Fibroblast of lung (primary cell): ENCODE measurements around the gene VPS13C. TPM values are rescaled to one million over a fixed set of nuclear protein-coding genes. Genes with fewer than 3 reads are reported as not detected.
"Not testable (repeated sequence)": the region's sequence is repeated elsewhere in the genome, so short reads cannot be mapped to it uniquely, and the experiment has no call there.

Experiments
- DNase-seq, 2 donors: peaks; one replicate each; pipeline versions ENCODE4 v3.0.0 to v3.0.0-alpha.2; 2010; ENCODE audit warnings: low read depth in 2 of 2
- H2AFZ ChIP-seq: 2 replicates; pipeline ENCODE4 v1.5.1; 2012; ENCODE audit warnings: low read length, control low read depth, inconsistent platforms
- H3K27ac ChIP-seq: 2 replicates; pipeline ENCODE4 v1.5.1; 2011; ENCODE audit warnings: low read length, control low read depth; ENCODE audit not compliant: insufficient read depth
- H3K27me3 ChIP-seq: 2 replicates; pipeline ENCODE4 v1.5.1; 2011; ENCODE audit warnings: mild to moderate bottlenecking, low read length; ENCODE audit not compliant: control insufficient read depth, insufficient read depth
- H3K36me3 ChIP-seq: 2 replicates; pipeline ENCODE4 v1.5.1; 2011; ENCODE audit warnings: low read length; ENCODE audit not compliant: control insufficient read depth, insufficient read depth
- H3K4me1 ChIP-seq: 2 replicates; pipeline ENCODE4 v1.5.1; 2011; ENCODE audit warnings: low read length; ENCODE audit not compliant: control insufficient read depth, insufficient read depth; ENCODE audit errors: extremely low read depth
- H3K4me2 ChIP-seq: 2 replicates; pipeline ENCODE4 v1.5.1; 2011; ENCODE audit warnings: low read length, control low read depth; ENCODE audit not compliant: insufficient read depth; ENCODE audit errors: extremely low read depth
- H3K4me3 ChIP-seq, 4 experiments: fragments of 200-600 bp in 1 of 4; sonication (generic) in 1 of 4; replicated peaks in 1 of 4; 2 replicates each; pipeline ENCODE4 v1.5.1; 2011 to 2016; ENCODE audit warnings: low read length in 4 of 4, low read depth in 3 of 4, mild to moderate bottlenecking in 3 of 4, control low read depth in 2 of 4, inconsistent platforms in 1 of 4, mixed read lengths in 1 of 4; ENCODE audit not compliant: insufficient read depth in 1 of 4; ENCODE audit errors: control extremely low read depth in 1 of 4
- H3K79me2 ChIP-seq: 2 replicates; pipeline ENCODE4 v1.5.1; 2012; ENCODE audit warnings: mild to moderate bottlenecking, low read length, inconsistent platforms; ENCODE audit not compliant: control insufficient read depth, insufficient read depth
- H3K9ac ChIP-seq: 2 replicates; pipeline ENCODE4 v1.5.1; 2011; ENCODE audit warnings: mild to moderate bottlenecking, low read length, control low read depth; ENCODE audit not compliant: insufficient read depth
- H3K9me3 ChIP-seq: 2 replicates; pipeline ENCODE4 v1.5.1; 2012; ENCODE audit warnings: low read depth, low read length; ENCODE audit not compliant: control insufficient read depth, insufficient read depth
- H4K20me1 ChIP-seq: 2 replicates; pipeline ENCODE4 v1.5.1; 2011; ENCODE audit warnings: low read length; ENCODE audit not compliant: control insufficient read depth, insufficient read depth; ENCODE audit errors: extremely low read depth
- EZH2 ChIP-seq: IDR thresholded peaks from 2 replicates; pipeline ENCODE4 v1.5.1; 2012; ENCODE audit warnings: low read length, control low read depth, mild to moderate bottlenecking; ENCODE audit errors: missing control alignments
- polyA plus RNA-seq, 2 donors: library from polyadenylated mRNA; depleted of rRNA in 1 of 2; stranded (reverse) in 1 of 2; unstranded in 1 of 2; fragments of >200 nt; gene quantifications; 2 replicates each; pipeline ENCODE4 v1.2.1, GENCODE V29; 2011 to 2012; ENCODE audit warnings: missing spikeins in 1 of 2
- total RNA-seq: library from RNA; depleted of rRNA; stranded (reverse); fragments of >200 nt; gene quantifications from 2 replicates; pipeline ENCODE4 v1.2.1, GENCODE V29; 2014
- TF ChIP-seq, protein P1 (sequence below), 2 donors: IDR thresholded peaks in 1 of 2; conservative IDR thresholded peaks in 1 of 2; 1 replicate in 1 of 2; 2 replicates in 1 of 2; pipeline ENCODE4 v1.5.1; 2011 to 2012; ENCODE audit warnings: low read length in 2 of 2, control low read depth in 1 of 2, inconsistent platforms in 1 of 2, low read depth in 1 of 2, mild to moderate bottlenecking in 1 of 2

VPS13C gene
- total and polyA plus RNA-seq, 2 donors (not counting 1 experiment from before 2014, with no cell fraction given) = 19.6 to 82.7 TPM

DNA sequence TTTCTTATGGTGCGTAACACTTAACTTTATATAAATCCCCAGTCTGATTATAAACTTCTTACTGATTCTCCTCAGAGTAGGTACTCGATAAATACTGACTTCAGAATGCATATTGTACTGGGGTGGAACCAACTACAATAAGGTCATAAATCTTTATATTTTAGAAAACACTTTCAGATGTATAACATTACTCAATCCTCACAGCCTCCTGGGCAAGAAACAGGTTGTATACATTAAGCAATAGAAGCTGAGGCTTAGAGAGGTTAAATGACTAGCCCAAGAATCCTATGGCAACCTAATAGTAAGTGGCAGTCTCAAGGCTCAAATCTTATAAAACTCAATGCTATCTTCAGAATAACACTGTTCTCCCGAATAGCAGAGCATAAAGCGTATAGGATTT lies 9.1 kb downstream of the VPS13C start:
- no peaks in the 10 kb centered on the region for H3K36me3 ChIP-seq
- TF ChIP-seq, protein P1, sequence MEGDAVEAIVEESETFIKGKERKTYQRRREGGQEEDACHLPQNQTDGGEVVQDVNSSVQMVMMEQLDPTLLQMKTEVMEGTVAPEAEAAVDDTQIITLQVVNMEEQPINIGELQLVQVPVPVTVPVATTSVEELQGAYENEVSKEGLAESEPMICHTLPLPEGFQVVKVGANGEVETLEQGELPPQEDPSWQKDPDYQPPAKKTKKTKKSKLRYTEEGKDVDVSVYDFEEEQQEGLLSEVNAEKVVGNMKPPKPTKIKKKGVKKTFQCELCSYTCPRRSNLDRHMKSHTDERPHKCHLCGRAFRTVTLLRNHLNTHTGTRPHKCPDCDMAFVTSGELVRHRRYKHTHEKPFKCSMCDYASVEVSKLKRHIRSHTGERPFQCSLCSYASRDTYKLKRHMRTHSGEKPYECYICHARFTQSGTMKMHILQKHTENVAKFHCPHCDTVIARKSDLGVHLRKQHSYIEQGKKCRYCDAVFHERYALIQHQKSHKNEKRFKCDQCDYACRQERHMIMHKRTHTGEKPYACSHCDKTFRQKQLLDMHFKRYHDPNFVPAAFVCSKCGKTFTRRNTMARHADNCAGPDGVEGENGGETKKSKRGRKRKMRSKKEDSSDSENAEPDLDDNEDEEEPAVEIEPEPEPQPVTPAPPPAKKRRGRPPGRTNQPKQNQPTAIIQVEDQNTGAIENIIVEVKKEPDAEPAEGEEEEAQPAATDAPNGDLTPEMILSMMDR (conservative IDR thresholded peaks at IDR 0.05 in 1 of 2, IDR thresholded peaks at IDR 0.05 in 1 of 2; ENCODE audit: low read depth in 1 of 2, low read length in 2 of 2) = no peak
- TF ChIP-seq EZH2 = no peak
- H3K9me3 ChIP-seq = no peaks in the 10 kb centered on the region
- no peaks in the 10 kb centered on the region for H3K27me3 ChIP-seq
- peaks cover 14% of the 10 kb centered on the region for H3K79me2 ChIP-seq
- H3K4me3 ChIP-seq = no peak overlapping the region
- DNase-seq = no peak
- H3K27ac ChIP-seq = no peak overlapping the region
- H3K4me1 ChIP-seq = no peaks in the 10 kb centered on the region
- H4K20me1 ChIP-seq = no peaks in the 10 kb centered on the region
- no peak overlapping the region for H2AFZ ChIP-seq
- no peak overlapping the region for H3K9ac ChIP-seq
- H3K4me2 ChIP-seq = no peak overlapping the region

DNA sequence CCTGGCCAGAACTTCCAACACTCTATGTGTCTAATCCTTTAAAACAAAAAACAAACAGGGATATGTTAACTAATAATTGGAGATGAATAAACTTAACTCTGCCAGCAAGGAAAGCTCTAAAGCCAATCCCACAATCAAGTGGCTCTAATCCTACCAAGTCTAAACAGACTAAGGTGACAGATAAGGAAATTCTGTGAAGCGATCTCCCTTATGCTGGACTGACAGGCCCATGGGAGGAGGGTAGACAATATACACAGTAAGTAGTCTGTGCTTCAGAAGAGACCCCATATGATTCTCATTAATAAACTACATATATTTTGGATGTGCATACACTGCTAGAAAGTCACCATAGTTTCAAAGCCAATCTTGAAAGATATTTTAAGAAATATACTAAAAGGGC lies 10.1 kb downstream of the VPS13C start:
- TF ChIP-seq, protein P1 (conservative IDR thresholded peaks at IDR 0.05 in 1 of 2, IDR thresholded peaks at IDR 0.05 in 1 of 2; ENCODE audit: low read depth in 1 of 2, low read length in 2 of 2) = no peak
- TF ChIP-seq EZH2 = no peak
- no peaks in the 10 kb centered on the region for H3K36me3 ChIP-seq
- no peaks in the 10 kb centered on the region for H3K27me3 ChIP-seq
- no peak overlapping the region for H3K9ac ChIP-seq
- H3K27ac ChIP-seq = no peak overlapping the region
- H4K20me1 ChIP-seq = no peaks in the 10 kb centered on the region
- peaks cover 11% of the 10 kb centered on the region for H3K79me2 ChIP-seq
- no peak overlapping the region for H3K4me3 ChIP-seq
- H2AFZ ChIP-seq = no peak overlapping the region
- no peaks in the 10 kb centered on the region for H3K9me3 ChIP-seq
- no peak for DNase-seq
- H3K4me1 ChIP-seq = no peaks in the 10 kb centered on the region
- no peak overlapping the region for H3K4me2 ChIP-seq

DNA sequence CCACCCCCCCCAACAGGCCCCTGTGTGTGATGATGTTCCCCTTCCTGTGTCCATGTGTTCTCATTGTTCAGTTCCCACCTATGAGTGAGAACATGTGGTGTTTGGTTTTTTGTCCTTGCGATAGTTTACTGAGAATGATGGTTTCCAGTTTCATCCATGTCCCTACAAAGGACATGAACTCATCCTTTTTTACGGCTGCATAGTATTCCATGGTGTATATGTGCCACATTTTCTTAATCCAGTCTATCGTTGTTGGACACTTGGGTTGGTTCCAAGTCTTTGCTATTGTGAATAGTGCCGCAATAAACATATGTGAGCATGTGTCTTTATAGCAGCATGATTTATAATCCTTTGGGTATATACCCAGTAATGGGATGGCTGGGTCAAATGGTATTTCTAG lies 12.0 kb downstream of the VPS13C start:
- H3K27ac ChIP-seq, H3K4me3 ChIP-seq, H3K4me1 ChIP-seq, H3K9me3 ChIP-seq, H3K36me3 ChIP-seq, H2AFZ ChIP-seq, H3K79me2 ChIP-seq, H4K20me1 ChIP-seq, H3K4me2 ChIP-seq, H3K9ac ChIP-seq, DNase-seq, H3K27me3 ChIP-seq: not testable (repeated sequence)
